IMR-90 (cell line): ENCODE measurements around the gene TFB1M. TPM values are rescaled to one million over a fixed set of nuclear protein-coding genes. Genes with fewer than 3 reads are reported as not detected.
"Not testable (repeated sequence)": the region's sequence is repeated elsewhere in the genome, so short reads cannot be mapped to it uniquely, and the experiment has no call there.

Experiments used
- ATAC-seq: fragments of 200-7000 bp; cut with Tn5 transposase; 2 replicates; pipeline ENCODE4 v1.9.1; 2020; ENCODE audit warnings: low read depth, mild to moderate bottlenecking, moderate library complexity
- BruUV-seq: library from RNA; stranded (reverse); fragments of 400-500 nt; replicated peaks from 2 replicates; lab custom pipeline; 2021; lab: Mats Ljungman, UMichigan
- CTCF ChIA-PET: fragments of 300-600 bp; formaldehyde crosslinking; extraction: SDS; loops from one replicate; lab custom pipeline; 2021; ENCODE audit warnings: antibody characterized with exemption; lab: Yijun Ruan, JAX
- POLR2A ChIA-PET: fragments of 300-600 bp; sonication (Branson Sonifier 250); formaldehyde crosslinking; loops from one replicate; lab custom pipeline; 2022; ENCODE audit warnings: antibody characterized with exemption; ENCODE audit not compliant: unreplicated experiment; lab: Charles Lee
- DNase-seq: peaks from one replicate; pipeline ENCODE4 v3.0.0; 2013
- H2AFZ ChIP-seq: replicated peaks from 2 replicates; pipeline ENCODE3; 2013; ENCODE audit warnings: low read length, mild to moderate bottlenecking; ENCODE audit not compliant: poor library complexity
- H2AK5ac ChIP-seq: 2 replicates; pipeline ENCODE4 v1.6.1; 2013; ENCODE audit warnings: low read depth, low read length, inconsistent platforms
- H2AK9ac ChIP-seq: replicated peaks from 2 replicates; pipeline ENCODE3; 2013; ENCODE audit warnings: mild to moderate bottlenecking, low read depth, low read length, moderate library complexity; ENCODE audit not compliant: poor library complexity
- H2BK120ac ChIP-seq: 2 replicates; pipeline ENCODE4 v1.6.1; 2013; ENCODE audit warnings: low read depth, low read length, inconsistent platforms
- H2BK15ac ChIP-seq: 3 replicates; pipeline ENCODE4 v1.6.1; 2013; ENCODE audit warnings: low read depth, low read length, inconsistent platforms
- H2BK20ac ChIP-seq: 2 replicates; pipeline ENCODE4 v1.6.1; 2013; ENCODE audit warnings: low read depth, mild to moderate bottlenecking, inconsistent platforms, low read length, moderate library complexity
- H2BK5ac ChIP-seq: 2 replicates; pipeline ENCODE4 v1.6.1; 2013; ENCODE audit warnings: mild to moderate bottlenecking, low read depth, low read length, inconsistent platforms; ENCODE audit not compliant: poor library complexity, severe bottlenecking
- H3K14ac ChIP-seq: replicated peaks from 2 replicates; pipeline ENCODE4 v1.6.1; 2013; ENCODE audit warnings: low read depth, low read length, inconsistent platforms
- H3K18ac ChIP-seq: 2 replicates; pipeline ENCODE4 v1.6.1; 2013; ENCODE audit warnings: low read depth, low read length, control low read depth
- H3K23ac ChIP-seq: 2 replicates; pipeline ENCODE4 v1.6.1; 2013; ENCODE audit warnings: low read depth, low read length, inconsistent platforms
- H3K27ac ChIP-seq: 2 replicates; pipeline ENCODE4 v1.5.1; 2013; ENCODE audit warnings: mild to moderate bottlenecking, control low read depth, low read length; ENCODE audit not compliant: insufficient read depth
- H3K27me3 ChIP-seq: 2 replicates; pipeline ENCODE4 v1.6.1; 2013; ENCODE audit warnings: low read length; ENCODE audit not compliant: control insufficient read depth, insufficient read depth
- H3K36me3 ChIP-seq: 2 replicates; pipeline ENCODE4 v1.6.1; 2013; ENCODE audit warnings: low read length, mixed read lengths; ENCODE audit not compliant: control insufficient read depth, insufficient read depth
- H3K4ac ChIP-seq: 2 replicates; pipeline ENCODE4 v1.6.1; 2013; ENCODE audit warnings: low read depth, low read length, inconsistent platforms
- H3K4me1 ChIP-seq: 2 replicates; pipeline ENCODE4 v1.6.1; 2013; ENCODE audit warnings: low read length, mixed read lengths; ENCODE audit not compliant: control insufficient read depth, insufficient read depth
- H3K4me2 ChIP-seq: 2 replicates; pipeline ENCODE4 v1.6.1; 2013; ENCODE audit warnings: low read depth, mild to moderate bottlenecking, control low read depth, low read length, moderate library complexity
- H3K4me3 ChIP-seq: 2 replicates; pipeline ENCODE4 v1.5.1; 2013; ENCODE audit warnings: low read depth, mild to moderate bottlenecking, control low read depth, low read length, moderate library complexity; ENCODE audit not compliant: insufficient read depth
- H3K56ac ChIP-seq: 2 replicates; pipeline ENCODE4 v1.6.1; 2013; ENCODE audit warnings: low read length, inconsistent platforms; ENCODE audit not compliant: insufficient read depth; ENCODE audit errors: extremely low read depth
- H3K79me1 ChIP-seq, 2 experiments: 2 replicates each; pipeline ENCODE4 v1.6.1; 2013; ENCODE audit warnings: low read length in 2 of 2, inconsistent platforms in 1 of 2, low read depth in 1 of 2
- H3K9ac ChIP-seq: 2 replicates; pipeline ENCODE4 v1.6.1; 2013; ENCODE audit warnings: low read depth, low read length, control low read depth
- H3K9me1 ChIP-seq: 2 replicates; pipeline ENCODE4 v1.6.1; 2013; ENCODE audit warnings: low read length, inconsistent platforms; ENCODE audit not compliant: insufficient read depth
- H3K9me3 ChIP-seq: 2 replicates; pipeline ENCODE4 v1.6.1; 2013; ENCODE audit warnings: low read length; ENCODE audit not compliant: control insufficient read depth, insufficient read depth
- H4K20me1 ChIP-seq: 2 replicates; pipeline ENCODE4 v1.6.1; 2013; ENCODE audit warnings: low read length, inconsistent platforms; ENCODE audit not compliant: insufficient read depth
- H4K5ac ChIP-seq: 2 replicates; pipeline ENCODE4 v1.6.1; 2013; ENCODE audit warnings: mild to moderate bottlenecking, low read depth, low read length, control low read depth
- H4K8ac ChIP-seq, 2 experiments: 2 replicates each; pipeline ENCODE4 v1.6.1; 2013; ENCODE audit warnings: low read depth in 2 of 2, low read length in 2 of 2, control low read depth in 1 of 2, inconsistent platforms in 1 of 2
- H4K91ac ChIP-seq: 2 replicates; pipeline ENCODE4 v1.6.1; 2013; ENCODE audit warnings: low read depth, low read length, inconsistent platforms; ENCODE audit not compliant: insufficient read depth
- WGBS, 2 experiments: methylation state at CpG; one replicate each; pipeline versions ENCODE4 v1.1.5 to v1.1.7; 2013; ENCODE audit warnings: missing lambda C conversion rate in 2 of 2; ENCODE audit not compliant: insufficient read length in 1 of 2; ENCODE audit errors: extremely low coverage in 2 of 2; 5-methylcytosine and 5-hydroxymethylcytosine counted together
- dilution Hi-C: fragments of 300-500 bp; cut with HindIII; formaldehyde crosslinking; loops from one replicate; pipeline ENCODE4 v1.14.3; 2018; ENCODE audit warnings: low sequenced_read_pairs; ENCODE audit not compliant: unreplicated experiment
- in situ Hi-C: fragments of 300-500 bp; cut with MboI; formaldehyde crosslinking; loops from 3 replicates; pipeline ENCODE4 v1.14.3; 2019; ENCODE audit warnings: low sequenced_read_pairs, inconsistent platforms, mixed read lengths
- intact Hi-C: fragments of 100-400 bp; cut with micrococcal nuclease; formaldehyde crosslinking; loops from 2 replicates; pipeline ENCODE4 v1.10.0; 2022
- polyA plus RNA-seq, 3 experiments: library from polyadenylated mRNA; depleted of rRNA; stranded (reverse); fragments of >200 nt; gene quantifications; 2 replicates each; pipeline ENCODE4 v1.2.3, GENCODE V29; 2012; ENCODE audit warnings: low replicate concordance in 1 of 3
- total RNA-seq: library from RNA; depleted of rRNA; stranded (reverse); fragments of >200 nt; gene quantifications from 2 replicates; pipeline ENCODE4 v1.2.3, GENCODE V29; 2012

TFB1M gene
- total and polyA plus RNA-seq, 2 of the 4 experiments (the other 2 are of a cell fraction): 18.1 to 22.4 TPM

GRCh38 chr6:155230975-155231374 is 83.3 kb downstream of the TFB1M start:
- H3K4me2 ChIP-seq, intact Hi-C loops, BruUV-seq, H2BK15ac ChIP-seq, H3K36me3 ChIP-seq, H3K79me1 ChIP-seq, H3K9me3 ChIP-seq, DNase-seq, H3K23ac ChIP-seq, H2BK20ac ChIP-seq, H4K5ac ChIP-seq, H4K20me1 ChIP-seq, H4K8ac ChIP-seq, H3K9ac ChIP-seq, H2BK120ac ChIP-seq, in situ Hi-C loops, H3K14ac ChIP-seq, dilution Hi-C loops, H3K56ac ChIP-seq, H3K18ac ChIP-seq, H2AK9ac ChIP-seq, H3K9me1 ChIP-seq, H2BK5ac ChIP-seq, H3K4ac ChIP-seq, H2AK5ac ChIP-seq, H3K27me3 ChIP-seq, H3K4me3 ChIP-seq, H3K27ac ChIP-seq, H3K4me1 ChIP-seq, ATAC-seq, POLR2A ChIA-PET, H2AFZ ChIP-seq, H4K91ac ChIP-seq: not testable (repeated sequence)
- WGBS, 2 experiments: 80% methylated on average over 3 of the region's 4 CpGs; no CpG with 5 or more reads in 1 of the 2 experiments
- CTCF ChIA-PET: interaction anchor here (0.6 kb wide), 1 partner anchor 46 kb away, joined by 7 read pairs; no protein-coding TSS in a partner anchor
